Gastroesophageal sphincter (tissue), 3 donors: ENCODE measurements around the gene RNASE8.

Experiments used
- CTCF ChIP-seq, 4 experiments: fragments of 200-600 bp in 2 of 4; fragments of 450-650 bp in 2 of 4; sonication (generic) in 1 of 4; IDR thresholded peaks; one replicate each; pipeline ENCODE4 v1.5.1; 2017 to 2019; ENCODE audit warnings: antibody characterized with exemption in 4 of 4, mild to moderate bottlenecking in 2 of 4, moderate library complexity in 2 of 4
- EP300 ChIP-seq: sonication (generic); formaldehyde crosslinking; IDR thresholded peaks from one replicate; pipeline ENCODE4 v1.6.1; 2017; ENCODE audit warnings: antibody characterized with exemption, mild to moderate bottlenecking

- TF ChIP-seq CTCF (IDR thresholded peaks at IDR 0.05): no peak
- TF ChIP-seq EP300: no peak
Measured at GRCh38 chr14:21100931-21101330, 43.3 kb downstream of the RNASE8 start, which contains the start of gene TMEM253.
